GM18867 (cell line): ENCODE results near the gene COG4.
"Not testable (repeated sequence)": the region's sequence is repeated elsewhere in the genome, so short reads cannot be mapped to it uniquely, and the experiment has no call there.

Experiments
- ATAC-seq: cut with Tn5 transposase; IDR thresholded peaks from one replicate; pipeline ENCODE4 v1.9.1; 2021; ENCODE audit warnings: mild to moderate bottlenecking, moderate library complexity; ENCODE audit not compliant: unreplicated experiment

The COG4 gene

DNA sequence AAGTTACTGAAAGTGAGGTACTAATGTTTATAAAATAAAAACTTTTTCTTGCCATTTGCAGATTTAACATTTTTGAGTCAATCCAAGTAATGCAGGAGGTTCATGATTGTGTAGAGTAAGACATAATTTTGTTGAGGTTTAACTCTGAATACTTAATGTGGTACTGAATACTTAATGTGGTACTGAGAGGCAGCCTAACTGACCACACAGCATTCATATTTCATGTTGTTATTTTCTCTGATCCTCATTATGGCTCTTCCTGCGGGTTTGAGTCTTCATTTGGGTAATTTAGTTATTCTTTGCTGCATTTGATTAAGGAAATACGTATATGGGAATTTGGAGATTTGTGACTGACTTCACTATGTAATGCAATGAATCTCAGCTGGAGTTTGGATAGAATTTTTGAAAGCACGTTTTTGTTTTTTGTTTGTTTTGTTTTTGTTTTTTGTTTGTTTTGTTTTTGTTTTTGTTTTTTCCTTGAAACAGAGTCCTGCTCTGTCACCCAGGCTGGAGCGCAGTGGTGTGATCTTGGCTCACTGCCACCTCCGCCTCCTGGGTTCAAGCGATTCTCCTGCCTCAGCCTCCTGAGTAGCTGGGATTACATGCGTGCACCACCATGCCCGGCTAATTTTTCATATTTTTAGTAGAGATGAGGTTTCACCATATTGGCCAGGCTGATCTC, 4.1 kb upstream of the COG4 start:
- ATAC-seq: no peak

DNA sequence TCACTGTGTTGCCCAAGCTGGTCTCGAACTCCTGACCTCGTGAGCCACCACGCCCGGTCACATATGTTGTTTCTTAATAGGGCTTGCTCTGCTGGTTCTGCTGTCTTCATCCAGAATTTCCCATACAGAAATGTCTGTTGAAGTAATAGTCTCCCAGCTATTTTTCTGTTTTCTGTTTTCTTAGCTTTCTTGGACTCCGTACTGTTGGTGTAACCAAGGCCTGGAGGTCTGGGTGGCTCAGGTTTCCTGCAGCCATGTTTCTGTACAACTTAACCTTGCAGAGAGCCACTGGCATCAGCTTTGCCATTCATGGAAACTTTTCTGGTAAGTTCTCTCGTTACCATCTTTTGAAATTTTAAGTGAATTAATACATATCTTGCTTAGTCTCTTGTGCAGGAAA, 3.0 kb upstream of the COG4 start:
- no peak for ATAC-seq

DNA sequence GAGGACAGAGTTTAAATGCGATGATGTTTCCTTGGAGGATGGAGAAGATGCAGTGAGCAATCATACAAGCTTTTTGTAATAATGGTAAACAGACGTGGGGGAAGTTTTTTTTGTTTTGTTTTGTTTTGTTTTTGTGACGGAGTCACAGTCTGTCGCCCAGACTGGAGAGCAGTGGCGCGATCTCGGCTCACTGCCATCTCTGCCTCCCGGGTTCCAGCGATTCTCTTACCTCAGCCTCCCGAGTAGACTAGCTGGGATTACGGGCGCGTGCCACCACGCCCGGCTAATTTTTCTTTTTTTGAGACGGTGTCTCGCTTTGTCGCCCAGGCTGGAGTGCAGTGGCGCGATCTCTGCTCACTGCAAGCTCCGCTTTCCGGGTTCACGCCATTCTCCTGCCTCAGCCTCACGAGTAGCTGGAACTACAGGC, 1.1 kb upstream of the COG4 start:
- not testable (repeated sequence) for ATAC-seq

GRCh38 chr16:70523743-70524398, 517 bp upstream of the COG4 start, which contains the start of gene SF3B3:
Gene SF3B3, plus strand, starts transcription at chr16:70523816. Its CDS starts 2,841 bp downstream, at chr16:70526657.
- peak; percentile 42 for ATAC-seq

- no peak for ATAC-seq
Observed at GRCh38 chr16:70522216-70523075, 908 bp downstream of the COG4 start.

DNA sequence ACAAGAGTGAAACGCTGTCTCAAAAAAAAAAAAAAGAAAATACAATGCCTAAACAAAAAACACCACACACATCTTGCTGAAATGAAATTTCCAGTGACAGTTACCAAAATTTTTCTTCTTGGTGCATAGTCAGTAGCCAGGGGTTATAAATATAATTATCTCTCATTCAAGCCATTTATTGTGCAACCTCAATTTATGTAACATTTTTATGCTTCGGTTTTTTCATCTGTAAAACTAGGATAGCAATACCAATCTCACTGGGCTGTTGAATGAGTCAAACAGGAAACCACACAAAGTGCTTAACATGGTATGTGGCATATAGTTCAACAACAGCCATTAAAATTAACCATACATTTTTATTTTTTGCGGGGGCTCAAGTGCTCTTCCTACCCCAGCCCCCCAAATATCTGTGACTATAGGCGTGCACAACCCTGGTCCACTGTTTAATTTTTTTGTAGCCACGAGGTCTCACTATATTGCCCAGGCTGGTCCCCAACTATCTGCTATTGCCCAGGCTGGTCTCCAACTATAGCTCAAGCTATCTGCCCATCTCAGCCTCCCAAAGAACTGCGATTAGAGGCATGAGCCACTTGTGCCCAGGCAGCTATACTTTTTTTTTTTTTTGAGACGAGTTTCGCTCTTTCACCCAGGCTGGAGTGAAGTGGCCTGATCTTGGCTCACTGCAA, 2.6 kb downstream of the COG4 start:
- ATAC-seq: no peak

DNA sequence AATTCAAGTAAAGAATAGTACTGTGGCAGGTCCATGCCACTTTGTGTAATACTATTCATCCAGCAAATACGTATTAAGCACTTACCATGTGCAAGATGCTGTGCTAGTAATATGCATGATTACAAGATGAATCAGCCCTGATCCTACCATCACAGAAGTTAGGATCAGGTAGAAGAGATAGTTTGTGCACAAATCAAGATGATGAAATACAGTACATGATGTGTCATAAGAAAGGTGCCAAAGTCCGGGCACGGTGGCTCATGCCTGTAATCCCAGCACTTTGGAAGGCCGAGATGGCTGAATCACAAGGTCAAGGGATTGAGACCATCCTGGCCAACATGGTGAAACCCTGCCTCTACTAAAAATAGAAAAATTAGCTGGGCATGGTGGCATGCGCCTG, 10.9 kb downstream of the COG4 start:
- no peak for ATAC-seq

- ATAC-seq: no peak
Observed at GRCh38 chr16:70511833-70512232, 11.5 kb downstream of the COG4 start.

GRCh38 chr16:70510216-70510615, 13.1 kb downstream of the COG4 start:
- no peak for ATAC-seq

- ATAC-seq: no peak
Observed at GRCh38 chr16:70508752-70509151, 14.6 kb downstream of the COG4 start.

- ATAC-seq: no peak
Observed at GRCh38 chr16:70496513-70496912, 26.8 kb downstream of the COG4 start.

- ATAC-seq: no peak
Observed at GRCh38 chr16:70495425-70496182, 27.8 kb downstream of the COG4 start.

- no peak for ATAC-seq
Observed at GRCh38 chr16:70494777-70495176, 28.6 kb downstream of the COG4 start.

DNA sequence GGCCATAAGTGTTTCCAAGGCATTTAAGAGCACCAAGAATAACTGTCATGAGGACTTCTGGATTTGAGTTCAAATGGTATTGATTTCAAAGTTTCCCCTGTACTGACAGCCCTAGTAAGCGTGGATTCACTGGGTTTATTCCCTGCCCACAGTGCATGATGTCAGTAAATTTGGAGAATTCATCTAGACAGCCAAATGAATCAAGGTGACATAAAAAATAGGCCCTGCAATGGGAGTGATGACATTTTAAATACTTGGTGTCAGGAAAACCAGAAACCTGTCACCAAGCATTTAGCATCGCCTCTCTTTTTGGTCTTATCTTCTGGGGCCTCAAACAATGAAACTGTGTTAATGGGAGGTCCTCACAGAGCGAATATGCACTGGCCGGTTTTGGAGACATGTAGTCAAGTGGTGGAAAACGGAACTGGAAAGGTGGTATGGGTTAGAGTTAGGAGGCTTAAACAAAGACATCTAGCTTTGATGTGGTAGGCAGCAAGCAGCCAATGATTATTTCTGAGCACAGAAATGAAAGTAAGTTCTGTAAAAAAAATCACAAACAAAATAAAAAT, 29.1 kb downstream of the COG4 start:
- ATAC-seq: no peak

DNA sequence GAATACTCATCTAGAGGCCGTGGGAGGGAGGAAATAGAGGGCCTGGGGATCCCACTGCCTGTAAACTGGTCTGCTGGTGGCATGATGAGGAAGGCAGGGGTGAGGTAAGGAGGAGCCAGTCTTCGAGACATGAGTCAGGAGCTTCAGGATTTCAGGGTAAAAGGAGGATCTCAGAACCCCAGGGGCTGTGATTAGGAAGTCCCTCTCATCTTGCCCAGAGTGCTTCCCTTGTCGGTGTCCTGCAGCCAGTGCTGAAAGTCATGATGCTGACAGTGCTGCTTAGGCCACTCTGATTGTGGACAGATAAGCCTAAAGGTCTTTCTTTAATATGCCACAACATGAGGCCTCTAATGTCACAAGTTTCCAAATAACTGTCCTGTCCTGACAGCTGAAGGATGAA, 29.6 kb downstream of the COG4 start:
- ATAC-seq: no peak

GRCh38 chr16:70490261-70490660, 33.1 kb downstream of the COG4 start:
- no peak for ATAC-seq

DNA sequence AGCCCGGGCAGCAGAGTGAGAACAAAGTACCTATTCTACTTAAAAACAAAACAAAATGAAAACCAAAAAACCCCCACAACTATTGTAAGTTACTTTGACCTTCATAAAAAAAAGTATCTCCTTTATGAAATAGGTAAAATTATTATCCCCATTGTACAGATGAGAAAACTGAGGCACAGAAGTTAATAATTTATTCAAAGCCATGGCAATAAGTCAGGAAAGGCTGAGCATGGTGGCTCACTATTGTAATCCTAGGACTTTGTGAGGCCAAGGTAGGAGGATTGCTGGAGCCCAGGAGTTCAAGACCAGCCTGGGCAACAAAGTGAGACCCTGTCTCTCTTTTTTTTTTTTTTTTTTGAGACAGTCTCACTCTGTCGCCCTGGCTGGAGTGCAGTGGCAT, 38.5 kb downstream of the COG4 start:
- no peak for ATAC-seq

GRCh38 chr16:70483426-70483825, 39.9 kb downstream of the COG4 start:
- no peak for ATAC-seq

DNA sequence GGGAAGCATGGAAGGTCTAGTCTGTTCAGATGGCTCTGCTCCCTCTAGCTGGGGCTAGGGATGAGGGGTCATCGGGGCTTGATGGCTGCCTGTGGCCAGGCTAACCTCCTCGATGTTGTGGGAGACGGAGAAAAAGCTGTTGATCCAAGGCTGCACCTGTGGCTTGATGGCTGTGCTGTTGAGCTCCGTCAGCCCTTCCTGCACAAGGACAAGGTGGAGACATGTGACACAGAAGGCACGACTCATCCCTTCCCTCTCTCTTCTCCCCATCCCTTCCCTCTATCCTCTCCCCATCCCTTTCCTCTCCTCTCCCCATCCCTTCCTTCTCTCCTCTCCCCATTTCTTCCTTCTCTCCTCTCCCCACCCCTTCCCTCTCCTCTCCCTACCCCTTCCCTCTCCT, 40.7 kb downstream of the COG4 start:
- no peak for ATAC-seq

DNA sequence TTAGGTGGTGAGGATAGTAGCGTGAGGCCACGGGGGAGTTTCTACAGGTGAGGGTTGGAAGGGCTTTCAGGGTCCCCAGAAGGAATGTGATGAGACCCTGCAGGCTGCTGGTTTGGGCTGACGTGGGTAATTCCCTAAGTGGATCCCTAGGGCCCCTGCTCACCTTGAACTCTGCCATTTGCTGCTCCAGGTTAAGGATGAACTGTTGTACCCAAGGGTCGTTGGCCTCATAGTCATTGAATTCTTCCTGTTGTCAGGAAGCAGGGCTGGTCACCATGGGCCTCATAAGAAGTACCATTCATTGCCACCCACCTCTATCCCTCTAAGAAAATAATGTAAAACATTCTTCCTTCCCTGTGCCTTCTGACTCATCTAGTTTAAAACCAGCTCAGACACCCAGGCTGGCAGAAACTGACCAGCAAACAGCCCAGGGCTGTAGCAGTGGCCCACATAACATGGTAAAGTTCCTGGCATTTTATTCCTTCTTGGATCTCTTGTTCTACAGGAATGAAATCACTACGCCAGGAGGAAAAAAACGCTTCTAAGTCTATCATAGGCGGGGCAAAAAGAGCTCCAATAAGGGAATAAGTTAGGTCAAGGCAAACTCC, 41.3 kb downstream of the COG4 start:
- no peak for ATAC-seq
